K562 (cell line): ENCODE results near the gene RCC2. TPM values are rescaled to one million over a fixed set of nuclear protein-coding genes. Genes with fewer than 3 reads are reported as not detected.
A peak's percentile ranks its signal among the peaks of the same experiment; 100 is the strongest.

Source experiments
- CHD2 ChIP-seq: IDR thresholded peaks from 2 replicates; pipeline ENCODE4 v1.6.1; 2011; ENCODE audit warnings: low read depth, low read length
- ETV5 ChIP-seq: sonication (generic); formaldehyde crosslinking; IDR thresholded peaks from 2 replicates; pipeline ENCODE4 v1.4.0; 2020; ENCODE audit warnings: low read depth, mild to moderate bottlenecking, missing genetic modification reagents
- HMGN3 ChIP-seq: IDR thresholded peaks from 2 replicates; pipeline ENCODE4 v1.6.1; 2011; ENCODE audit warnings: borderline replicate concordance, low read depth, mild to moderate bottlenecking, mixed read lengths, low read length; ENCODE audit not compliant: insufficient read length; ENCODE audit errors: extremely low read depth
- MAFG ChIP-seq: fragments of 450-650 bp; conservative IDR thresholded peaks from 2 replicates; pipeline ENCODE4 v1.6.1; 2016; ENCODE audit warnings: missing genetic modification characterization, missing compliant biosample characterization
- MECOM ChIP-seq: fragments of 250-450 bp; sonication (Bioruptor Pico); IDR thresholded peaks from 2 replicates; pipeline ENCODE4 v1.8.0; 2022; ENCODE audit warnings: inconsistent platforms
- PHF21A ChIP-seq: fragments of 450-650 bp; IDR thresholded peaks from 2 replicates; pipeline ENCODE4 v1.6.1; 2017; ENCODE audit warnings: low read depth, borderline replicate concordance
- POLR2H ChIP-seq: IDR thresholded peaks from 2 replicates; pipeline ENCODE4 v1.6.1; 2016; ENCODE audit warnings: missing genetic modification characterization, low read depth, mild to moderate bottlenecking, control low read depth, missing compliant biosample characterization, moderate library complexity
- PTRF ChIP-seq: fragments of 450-650 bp; IDR thresholded peaks from 2 replicates; pipeline ENCODE4 v1.6.1; 2016; ENCODE audit warnings: mild to moderate bottlenecking, missing genetic modification characterization, missing compliant biosample characterization
- RHOXF2B ChIP-seq: fragments of 250-450 bp; sonication (Bioruptor Pico); conservative IDR thresholded peaks from 2 replicates; pipeline ENCODE4 v1.5.1; 2021
- SIN3A ChIP-seq, 2 experiments: fragments of 150-350 bp in 1 of 2; IDR thresholded peaks; 2 replicates each; pipeline ENCODE4 v1.6.1; 2011 to 2016; ENCODE audit warnings: borderline replicate concordance in 2 of 2, low read depth in 2 of 2, low read length in 2 of 2, mild to moderate bottlenecking in 2 of 2, moderate library complexity in 2 of 2; ENCODE audit not compliant: control insufficient read depth in 1 of 2
- SMAD3 ChIP-seq: fragments of 450-650 bp; formaldehyde crosslinking; conservative IDR thresholded peaks from 2 replicates; pipeline ENCODE4 v1.4.0; 2020; ENCODE audit warnings: mild to moderate bottlenecking
- SMARCA4 ChIP-seq: fragments of 450-650 bp; IDR thresholded peaks from 2 replicates; pipeline ENCODE4 v1.6.1; 2016
- YY1 ChIP-seq, 3 experiments: IDR thresholded peaks; 2 replicates each; pipeline ENCODE4 v1.6.1; 2011; ENCODE audit warnings: low read length in 2 of 3, mild to moderate bottlenecking in 2 of 3, moderate library complexity in 2 of 3, borderline replicate concordance in 1 of 3, control low read depth in 1 of 3, low read depth in 1 of 3; ENCODE audit not compliant: insufficient read depth in 3 of 3, insufficient replicate concordance in 2 of 3, control insufficient read depth in 1 of 3, insufficient read length in 1 of 3; ENCODE audit errors: extremely low read depth in 1 of 3
- ZBTB1 ChIP-seq: sonication (generic); formaldehyde crosslinking; IDR thresholded peaks from 2 replicates; pipeline ENCODE4 v1.8.1; 2023; ENCODE audit warnings: missing genetic modification reagents, low read depth, mild to moderate bottlenecking, borderline replicate concordance
- ZNF24 ChIP-seq: fragments of 450-650 bp; IDR thresholded peaks from 2 replicates; pipeline ENCODE4 v1.6.1; 2016
- ZNF583 ChIP-seq: fragments of 250-450 bp; sonication (Bioruptor Pico); IDR thresholded peaks from 2 replicates; pipeline ENCODE4 v1.4.0; 2020
- polyA plus RNA-seq, 8 experiments: library from polyadenylated mRNA; depleted of rRNA in 4 of 8; stranded (reverse) in 5 of 8; unstranded in 3 of 8; fragments of >200 nt; fragmentation: Nextera tagmentation in 2 of 8; fragmentation: Illumina TruSeq in 1 of 8; extraction: Ambion mirVana in 2 of 8; extraction: Trizol in 1 of 8; gene quantifications; 2 replicates each; pipeline versions ENCODE4 v1.2.1 to v1.2.3, GENCODE V29; 2011 to 2014; ENCODE audit warnings: inconsistent platforms in 1 of 8, missing spikeins in 1 of 8
- total RNA-seq, 7 experiments: library from RNA; depleted of rRNA in 6 of 7; stranded (reverse); fragments of >200 nt in 6 of 7; fragmentation: Illumina TruSeq in 2 of 7; extraction: Trizol in 2 of 7; gene quantifications; 2 replicates each; pipeline versions ENCODE4 v1.2.1 to v1.2.3, GENCODE V29; 2011 to 2021; ENCODE audit warnings: low replicate concordance in 1 of 7
- TF ChIP-seq, protein P1 (sequence below): fragments of 250-450 bp; sonication (Bioruptor Pico); IDR thresholded peaks from 2 replicates; pipeline ENCODE4 v1.5.0; 2020; ENCODE audit warnings: mild to moderate bottlenecking, borderline replicate concordance
- TF ChIP-seq, protein P2 (sequence below), 3 experiments: fragments of 200-800 bp in 1 of 3; fragments of 250-450 bp in 1 of 3; fragments of 450-650 bp in 1 of 3; sonication (Bioruptor Pico) in 1 of 3; sonication (Bioruptor generic) in 1 of 3; formaldehyde crosslinking in 1 of 3; IDR thresholded peaks; 2 replicates each; pipeline versions ENCODE4 v1.6.1 to v1.8.0; 2016 to 2022; ENCODE audit warnings: mild to moderate bottlenecking in 2 of 3, missing genetic modification characterization in 2 of 3, missing compliant biosample characterization in 1 of 3, moderate library complexity in 1 of 3

The RCC2 gene
- total and polyA plus RNA-seq, 9 of the 15 experiments (the other 6 are each of a cell fraction or from before 2014, with no cell fraction given): 31.8 to 292 (median 116) TPM

DNA sequence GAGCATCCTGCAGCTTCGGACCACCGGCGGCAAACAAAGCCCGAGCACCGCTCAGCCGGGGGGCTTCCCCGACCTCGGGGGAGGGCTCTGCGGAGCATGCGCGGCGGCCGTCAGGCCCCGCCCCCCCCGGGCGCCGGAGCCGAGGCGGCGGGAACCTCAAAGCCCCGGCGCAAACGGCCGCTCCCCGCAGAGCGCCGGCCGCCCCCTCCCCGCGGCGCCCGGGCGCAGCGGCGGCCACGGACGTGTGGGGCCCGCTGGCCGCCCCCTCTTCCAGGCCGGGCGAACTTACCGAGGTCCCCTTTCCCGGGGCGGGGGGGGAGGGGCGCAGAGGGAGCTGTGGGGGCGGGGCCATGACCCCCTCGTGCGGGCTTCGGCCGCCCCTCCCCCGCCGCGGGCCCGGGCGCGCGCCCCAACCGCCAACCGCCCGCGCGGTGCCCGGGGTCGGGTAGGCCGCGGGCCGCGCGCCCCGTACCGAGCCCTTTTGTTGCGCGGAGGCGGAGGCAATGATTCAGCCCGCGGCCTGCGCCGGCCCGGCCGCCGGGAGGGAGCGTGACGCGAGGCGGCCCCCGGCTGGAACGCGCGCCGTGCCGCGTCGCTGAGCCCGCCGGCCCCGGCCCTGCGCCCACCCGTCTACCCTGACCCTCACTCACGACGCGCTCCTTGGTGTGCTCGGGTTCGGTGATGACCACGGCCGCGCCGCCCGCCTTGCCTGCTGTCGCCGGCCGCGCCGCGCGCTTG, 1.7 kb downstream of the RCC2 start (continued):
- TF ChIP-seq, protein P1, sequence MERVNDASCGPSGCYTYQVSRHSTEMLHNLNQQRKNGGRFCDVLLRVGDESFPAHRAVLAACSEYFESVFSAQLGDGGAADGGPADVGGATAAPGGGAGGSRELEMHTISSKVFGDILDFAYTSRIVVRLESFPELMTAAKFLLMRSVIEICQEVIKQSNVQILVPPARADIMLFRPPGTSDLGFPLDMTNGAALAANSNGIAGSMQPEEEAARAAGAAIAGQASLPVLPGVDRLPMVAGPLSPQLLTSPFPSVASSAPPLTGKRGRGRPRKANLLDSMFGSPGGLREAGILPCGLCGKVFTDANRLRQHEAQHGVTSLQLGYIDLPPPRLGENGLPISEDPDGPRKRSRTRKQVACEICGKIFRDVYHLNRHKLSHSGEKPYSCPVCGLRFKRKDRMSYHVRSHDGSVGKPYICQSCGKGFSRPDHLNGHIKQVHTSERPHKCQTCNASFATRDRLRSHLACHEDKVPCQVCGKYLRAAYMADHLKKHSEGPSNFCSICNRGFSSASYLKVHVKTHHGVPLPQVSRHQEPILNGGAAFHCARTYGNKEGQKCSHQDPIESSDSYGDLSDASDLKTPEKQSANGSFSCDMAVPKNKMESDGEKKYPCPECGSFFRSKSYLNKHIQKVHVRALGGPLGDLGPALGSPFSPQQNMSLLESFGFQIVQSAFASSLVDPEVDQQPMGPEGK (CRISPR knock-in tag): no peak
- no peak for TF ChIP-seq RHOXF2B (CRISPR knock-in tag)
- TF ChIP-seq YY1 (IDR thresholded peaks at IDR 0.05; ENCODE audit: borderline replicate concordance in 1 of 3, control insufficient read depth in 1 of 3, extremely low read depth in 1 of 3, insufficient read depth in 3 of 3, insufficient read length in 1 of 3, insufficient replicate concordance in 2 of 3, low read depth in 1 of 3, low read length in 2 of 3): peak in 1 of 3 experiments; percentile 23
- peak; percentile 77 for TF ChIP-seq HMGN3
- TF ChIP-seq ETV5 (CRISPR knock-in tag): no peak
- peak; percentile 59; the same call in 1 of the 2 replicates for TF ChIP-seq POLR2H (tag)
- no peak for TF ChIP-seq SMARCA4
- peak in 1 of 2 experiments; percentile 67; a peak in 1 of 4 replicates for TF ChIP-seq SIN3A (IDR thresholded peaks at IDR 0.05; ENCODE audit: borderline replicate concordance in 2 of 2, control insufficient read depth in 1 of 2, low read depth in 2 of 2, low read length in 2 of 2)
- no peak for TF ChIP-seq ZNF24
- no peak for TF ChIP-seq ZBTB1 (CRISPR knock-in tag)
- no peak for TF ChIP-seq CHD2
- TF ChIP-seq SMAD3 (CRISPR knock-in tag): no peak
- TF ChIP-seq PHF21A: no peak
- TF ChIP-seq, protein P2, sequence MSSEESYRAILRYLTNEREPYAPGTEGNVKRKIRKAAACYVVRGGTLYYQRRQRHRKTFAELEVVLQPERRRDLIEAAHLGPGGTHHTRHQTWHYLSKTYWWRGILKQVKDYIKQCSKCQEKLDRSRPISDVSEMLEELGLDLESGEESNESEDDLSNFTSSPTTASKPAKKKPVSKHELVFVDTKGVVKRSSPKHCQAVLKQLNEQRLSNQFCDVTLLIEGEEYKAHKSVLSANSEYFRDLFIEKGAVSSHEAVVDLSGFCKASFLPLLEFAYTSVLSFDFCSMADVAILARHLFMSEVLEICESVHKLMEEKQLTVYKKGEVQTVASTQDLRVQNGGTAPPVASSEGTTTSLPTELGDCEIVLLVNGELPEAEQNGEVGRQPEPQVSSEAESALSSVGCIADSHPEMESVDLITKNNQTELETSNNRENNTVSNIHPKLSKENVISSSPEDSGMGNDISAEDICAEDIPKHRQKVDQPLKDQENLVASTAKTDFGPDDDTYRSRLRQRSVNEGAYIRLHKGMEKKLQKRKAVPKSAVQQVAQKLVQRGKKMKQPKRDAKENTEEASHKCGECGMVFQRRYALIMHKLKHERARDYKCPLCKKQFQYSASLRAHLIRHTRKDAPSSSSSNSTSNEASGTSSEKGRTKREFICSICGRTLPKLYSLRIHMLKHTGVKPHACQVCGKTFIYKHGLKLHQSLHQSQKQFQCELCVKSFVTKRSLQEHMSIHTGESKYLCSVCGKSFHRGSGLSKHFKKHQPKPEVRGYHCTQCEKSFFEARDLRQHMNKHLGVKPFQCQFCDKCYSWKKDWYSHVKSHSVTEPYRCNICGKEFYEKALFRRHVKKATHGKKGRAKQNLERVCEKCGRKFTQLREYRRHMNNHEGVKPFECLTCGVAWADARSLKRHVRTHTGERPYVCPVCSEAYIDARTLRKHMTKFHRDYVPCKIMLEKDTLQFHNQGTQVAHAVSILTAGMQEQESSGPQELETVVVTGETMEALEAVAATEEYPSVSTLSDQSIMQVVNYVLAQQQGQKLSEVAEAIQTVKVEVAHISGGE (CRISPR knock-in tag; IDR thresholded peaks at IDR 0.05): peak in 1 of 3 experiments; percentile 33; a peak in 2 of 6 replicates
- no peak for TF ChIP-seq PTRF
- TF ChIP-seq ZNF583 (CRISPR knock-in tag): no peak
- no peak for TF ChIP-seq MAFG (tag)
- TF ChIP-seq MECOM: no peak
